Osteocyte (in vitro differentiated cells): ENCODE measurements around the gene AK1. TPM values are rescaled to one million over a fixed set of nuclear protein-coding genes. Genes with fewer than 3 reads are reported as not detected.

ENCODE experiments used
- DNase-seq: peaks from one replicate; pipeline ENCODE4 v3.0.0; 2021; ENCODE audit warnings: mixed read lengths; ENCODE audit not compliant: unreplicated experiment; ENCODE audit errors: extremely low spot score
- H3K27ac Mint-ChIP-seq: one replicate; pipeline ENCODE4 v1.8.0; 2021; ENCODE audit warnings: mild to moderate bottlenecking, mixed read lengths; ENCODE audit not compliant: unreplicated experiment
- H3K27me3 Mint-ChIP-seq: one replicate; pipeline ENCODE4 v1.8.0; 2021; ENCODE audit warnings: mixed read lengths; ENCODE audit not compliant: unreplicated experiment
- H3K36me3 Mint-ChIP-seq: one replicate; pipeline ENCODE4 v1.8.0; 2021; ENCODE audit warnings: mixed read lengths; ENCODE audit not compliant: unreplicated experiment
- H3K4me1 Mint-ChIP-seq: one replicate; pipeline ENCODE4 v1.8.0; 2021; ENCODE audit warnings: mixed read lengths; ENCODE audit not compliant: unreplicated experiment
- H3K4me3 Mint-ChIP-seq: one replicate; pipeline ENCODE4 v1.8.0; 2021; ENCODE audit warnings: mild to moderate bottlenecking, moderate library complexity, mixed read lengths; ENCODE audit not compliant: unreplicated experiment
- H3K9me3 Mint-ChIP-seq: one replicate; pipeline ENCODE4 v1.8.0; 2021; ENCODE audit warnings: mixed read lengths; ENCODE audit not compliant: unreplicated experiment
- CTCF ChIP-seq: fragments of 200-600 bp; sonication (generic); IDR thresholded peaks from 2 replicates; pipeline ENCODE4 v1.5.0; 2021; ENCODE audit warnings: antibody characterized with exemption, mild to moderate bottlenecking, moderate library complexity
- total RNA-seq: library from RNA; stranded (reverse); gene quantifications from 2 replicates; pipeline ENCODE4 v1.2.1, GENCODE V29; 2021

Gene AK1
- total RNA-seq, 1 donor from 2014 or later: 57.6 TPM

- Mint-ChIP-seq H3K27ac (peak overlapping the region; percentile 95), H3K4me1 (peaks cover 40% of the 10 kb centered on the region), H3K36me3 (peaks cover 21% of the 10 kb centered on the region), H3K4me3 (peak overlapping the region; percentile 89), H3K9me3 (no peaks in the 10 kb centered on the region), H3K27me3 (no peaks in the 10 kb centered on the region)
- DNase-seq: peak; percentile 83
- TF ChIP-seq CTCF: no peak
These were observed 21.1 kb upstream of the AK1 start for GRCh38 chr9:127898433-127899127.

GRCh38 chr9:127897193-127897692 lies 19.8 kb upstream of the AK1 start:
- no peaks in the 10 kb centered on the region for H3K9me3 Mint-ChIP-seq
- H3K4me3 Mint-ChIP-seq: peak overlapping the region; percentile 89

GRCh38 chr9:127896395-127897192 lies 19.1 kb upstream of the AK1 start:
- H3K9me3 Mint-ChIP-seq: no peaks in the 10 kb centered on the region
- no peak for TF ChIP-seq CTCF
- no peaks in the 10 kb centered on the region for H3K27me3 Mint-ChIP-seq
- H3K4me3 Mint-ChIP-seq: peak overlapping the region; percentile 47
- H3K27ac Mint-ChIP-seq: peak overlapping the region; percentile 80
- H3K4me1 Mint-ChIP-seq: peaks cover 29% of the 10 kb centered on the region
- peaks cover 34% of the 10 kb centered on the region for H3K36me3 Mint-ChIP-seq
- no peak for DNase-seq

More at GRCh38 chr9:127897193-127897692, 19.8 kb upstream of the AK1 start:
- Mint-ChIP-seq H3K27me3 (no peaks in the 10 kb centered on the region), H3K4me1 (peaks cover 31% of the 10 kb centered on the region), H3K27ac (peak overlapping the region; percentile 80), H3K36me3 (peaks cover 34% of the 10 kb centered on the region)
- DNase-seq: peak; percentile 90
- TF ChIP-seq CTCF: no peak

- TF ChIP-seq CTCF: no peak
- DNase-seq: no peak
- Mint-ChIP-seq H3K27me3 (no peaks in the 10 kb centered on the region), H3K9me3 (no peaks in the 10 kb centered on the region), H3K4me1 (peaks cover 26% of the 10 kb centered on the region), H3K27ac (no peak overlapping the region), H3K36me3 (peaks cover 39% of the 10 kb centered on the region), H3K4me3 (no peak overlapping the region)
These were observed 18.3 kb upstream of the AK1 start for GRCh38 chr9:127895811-127896210.

- DNase-seq: no peak
- no peak for TF ChIP-seq CTCF
- Mint-ChIP-seq H3K36me3 (peaks cover 39% of the 10 kb centered on the region), H3K27me3 (no peaks in the 10 kb centered on the region), H3K4me1 (peaks cover 15% of the 10 kb centered on the region), H3K9me3 (no peaks in the 10 kb centered on the region), H3K4me3 (no peak overlapping the region), H3K27ac (no peak overlapping the region)
These were observed 15.9 kb upstream of the AK1 start for GRCh38 chr9:127893392-127893791.
